Placental pericyte (primary cell): ENCODE measurements around the gene SIL1. TPM values are rescaled to one million over a fixed set of nuclear protein-coding genes. Genes with fewer than 3 reads are reported as not detected.

Experiments used
- small RNA-seq: library from RNA; depleted of rRNA; stranded (forward); fragments of <200 nt; gene quantifications from one replicate; pipeline ENCODE3, GENCODE V24; 2012; ENCODE audit warnings: low replicate concordance
- total RNA-seq: library from RNA; depleted of rRNA; stranded (reverse); fragments of >200 nt; gene quantifications from 2 replicates; pipeline ENCODE4 v1.2.3, GENCODE V29; 2012

SIL1 gene
- total RNA-seq = 32.9 and 99.6 TPM in 2 replicates

GRCh38 chr5:139197710-139198669 is at the start of gene SIL1:
Gene SIL1 (minus strand): TSS chr5:139198368. CDS start chr5:139127843, 70,525 bp downstream.

Small RNA genes lying within 50 kb of the gene (small RNA-seq; reads per million reads assigned to genes)
- gene RNU6-572P = not detected

Other genes with a start within 250 kb of the SIL1 start
- gene MATR3, start 95.4 kb upstream of the SIL1 start, total RNA-seq = 175 and 208 TPM in 2 replicates
- gene PAIP2, start 143.5 kb upstream of the SIL1 start, total RNA-seq = 45.4 and 53.4 TPM in 2 replicates
- not detected in 2 replicates for gene SLC23A1, start 184.9 kb upstream of the SIL1 start, total RNA-seq
- gene MZB1, start 191.5 kb upstream of the SIL1 start, total RNA-seq = 0.29 TPM in 1 of 2 replicates, not detected in the other
- gene PROB1, start 196.7 kb upstream of the SIL1 start, total RNA-seq = 2.6 and 4.0 TPM in 2 replicates
- gene SPATA24, start 205.7 kb upstream of the SIL1 start, total RNA-seq = 4.9 and 7.0 TPM in 2 replicates
- gene DNAJC18, start 241.2 kb upstream of the SIL1 start, total RNA-seq = 8.1 and 8.6 TPM in 2 replicates